ENCODE results near the gene HEATR5A.

DNA sequence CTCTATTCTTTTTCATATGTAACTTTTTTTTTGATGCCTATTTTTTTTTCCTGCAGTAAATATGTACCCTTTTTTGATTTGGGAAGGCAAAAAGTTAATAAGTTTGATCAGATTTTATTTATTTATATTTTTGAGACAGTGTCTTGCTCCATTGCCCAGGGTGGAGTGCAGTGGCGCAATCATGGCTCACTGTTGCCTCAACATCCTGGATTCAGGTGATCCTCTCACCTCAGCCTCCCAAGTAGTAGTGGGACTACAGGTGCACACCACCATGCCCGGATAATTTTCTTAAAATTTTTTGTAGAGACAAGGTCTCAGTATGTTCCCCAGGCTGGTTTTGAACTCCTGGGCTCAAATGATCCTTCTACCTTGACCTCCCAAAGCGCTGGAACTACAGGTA is 79.1 kb downstream of the HEATR5A start:
- TF ChIP-seq, protein P1, sequence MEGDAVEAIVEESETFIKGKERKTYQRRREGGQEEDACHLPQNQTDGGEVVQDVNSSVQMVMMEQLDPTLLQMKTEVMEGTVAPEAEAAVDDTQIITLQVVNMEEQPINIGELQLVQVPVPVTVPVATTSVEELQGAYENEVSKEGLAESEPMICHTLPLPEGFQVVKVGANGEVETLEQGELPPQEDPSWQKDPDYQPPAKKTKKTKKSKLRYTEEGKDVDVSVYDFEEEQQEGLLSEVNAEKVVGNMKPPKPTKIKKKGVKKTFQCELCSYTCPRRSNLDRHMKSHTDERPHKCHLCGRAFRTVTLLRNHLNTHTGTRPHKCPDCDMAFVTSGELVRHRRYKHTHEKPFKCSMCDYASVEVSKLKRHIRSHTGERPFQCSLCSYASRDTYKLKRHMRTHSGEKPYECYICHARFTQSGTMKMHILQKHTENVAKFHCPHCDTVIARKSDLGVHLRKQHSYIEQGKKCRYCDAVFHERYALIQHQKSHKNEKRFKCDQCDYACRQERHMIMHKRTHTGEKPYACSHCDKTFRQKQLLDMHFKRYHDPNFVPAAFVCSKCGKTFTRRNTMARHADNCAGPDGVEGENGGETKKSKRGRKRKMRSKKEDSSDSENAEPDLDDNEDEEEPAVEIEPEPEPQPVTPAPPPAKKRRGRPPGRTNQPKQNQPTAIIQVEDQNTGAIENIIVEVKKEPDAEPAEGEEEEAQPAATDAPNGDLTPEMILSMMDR (IDR thresholded peaks at IDR 0.05): no peak
- TF ChIP-seq EP300 (IDR thresholded peaks at IDR 0.05): no peak
